SJCRH30 (cell line): Measurements from ENCODE around the gene CHPF. TPM values are rescaled to one million over a fixed set of nuclear protein-coding genes. Genes with fewer than 3 reads are reported as not detected.

Experiments
- DNase-seq, 2 experiments: peaks; one replicate each; pipeline ENCODE4 v3.0.0-alpha.2; 2015 to 2020
- H3K27ac ChIP-seq: fragments of 250-450 bp; sonication (Bioruptor Pico); 2 replicates; pipeline ENCODE4 v1.5.1; 2020; ENCODE audit warnings: mild to moderate bottlenecking, moderate library complexity
- H3K27me3 ChIP-seq: fragments of 250-450 bp; sonication (Bioruptor Pico); 2 replicates; pipeline ENCODE4 v1.5.1; 2020; ENCODE audit warnings: mild to moderate bottlenecking, moderate library complexity
- H3K36me3 ChIP-seq: fragments of 250-450 bp; sonication (Bioruptor Pico); 2 replicates; pipeline ENCODE4 v1.5.1; 2020; ENCODE audit warnings: mild to moderate bottlenecking, moderate library complexity
- H3K4me1 ChIP-seq: fragments of 250-450 bp; sonication (Bioruptor Pico); 2 replicates; pipeline ENCODE4 v1.5.1; 2020; ENCODE audit warnings: mild to moderate bottlenecking, moderate library complexity
- H3K4me3 ChIP-seq: fragments of 250-450 bp; sonication (Bioruptor Pico); 2 replicates; pipeline ENCODE4 v1.5.1; 2020; ENCODE audit warnings: mild to moderate bottlenecking, moderate library complexity
- H3K9me3 ChIP-seq: fragments of 250-450 bp; sonication (Bioruptor Pico); replicated peaks from 2 replicates; pipeline ENCODE4 v1.5.1; 2020; ENCODE audit warnings: mild to moderate bottlenecking, moderate library complexity
- total RNA-seq: library from RNA; depleted of rRNA; stranded (reverse); fragments of >200 nt; shearing (Covaris generic); gene quantifications from 2 replicates; pipeline ENCODE4 v1.2.3, GENCODE V29; 2014

CHPF gene
- total RNA-seq, 1 experiment from 2014 or later, result 41.8 TPM

DNA sequence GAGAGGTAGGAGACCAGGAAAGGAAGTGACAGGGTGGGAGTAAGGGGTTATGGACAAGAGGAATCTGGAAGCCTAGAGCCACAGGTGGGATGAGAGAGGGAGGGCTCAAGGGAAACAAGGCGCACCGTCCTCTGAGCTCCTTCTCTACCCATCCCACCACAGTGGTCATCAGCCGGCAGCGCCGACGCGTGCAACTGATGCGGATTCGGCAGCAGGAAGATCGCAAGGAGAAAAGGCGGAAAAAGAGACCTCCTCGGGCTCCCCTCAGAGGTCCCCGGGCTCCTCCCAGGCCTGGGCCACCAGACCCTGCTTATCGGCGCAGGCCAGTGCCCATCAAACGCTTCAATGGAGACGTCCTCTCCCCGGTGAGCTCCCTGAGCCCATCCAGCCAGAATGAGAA, 5.4 kb upstream of the CHPF start:
- no peaks in the 10 kb centered on the region for H3K27me3 ChIP-seq
- no peak for DNase-seq
- no peaks in the 10 kb centered on the region for H3K9me3 ChIP-seq
- no peak overlapping the region for H3K4me3 ChIP-seq
- no peaks in the 10 kb centered on the region for H3K36me3 ChIP-seq
- H3K27ac ChIP-seq, result no peak overlapping the region
- H3K4me1 ChIP-seq, result peaks cover 6% of the 10 kb centered on the region; the same call in 1 of the 2 replicates

- H3K4me1 ChIP-seq, result peaks cover 6% of the 10 kb centered on the region; the same call in 1 of the 2 replicates
- H3K27ac ChIP-seq, result no peak overlapping the region
- H3K4me3 ChIP-seq, result no peak overlapping the region
- no peak for DNase-seq
- H3K36me3 ChIP-seq, result no peaks in the 10 kb centered on the region
- no peaks in the 10 kb centered on the region for H3K27me3 ChIP-seq
- H3K9me3 ChIP-seq, result no peaks in the 10 kb centered on the region
Observed at GRCh38 chr2:219547621-219548020, 4.0 kb upstream of the CHPF start.

- Histone ChIP-seq H3K9me3 (no peaks in the 10 kb centered on the region), H3K27ac (no peak overlapping the region), H3K4me3 (no peak overlapping the region), H3K4me1 (no peaks in the 10 kb centered on the region), H3K36me3 (peaks cover 5% of the 10 kb centered on the region; the same call in 1 of the 2 replicates), H3K27me3 (no peaks in the 10 kb centered on the region)
- DNase-seq, result no peak
Observed at GRCh38 chr2:219545943-219546352, 2.3 kb upstream of the CHPF start.

- Histone ChIP-seq H3K27ac (no peak overlapping the region), H3K4me3 (no peak overlapping the region), H3K36me3 (peaks cover 6% of the 10 kb centered on the region; the same call in 1 of the 2 replicates), H3K27me3 (no peaks in the 10 kb centered on the region), H3K4me1 (no peaks in the 10 kb centered on the region), H3K9me3 (no peaks in the 10 kb centered on the region)
- DNase-seq, result no peak
Observed at GRCh38 chr2:219545295-219545942, 1.8 kb upstream of the CHPF start.

DNA sequence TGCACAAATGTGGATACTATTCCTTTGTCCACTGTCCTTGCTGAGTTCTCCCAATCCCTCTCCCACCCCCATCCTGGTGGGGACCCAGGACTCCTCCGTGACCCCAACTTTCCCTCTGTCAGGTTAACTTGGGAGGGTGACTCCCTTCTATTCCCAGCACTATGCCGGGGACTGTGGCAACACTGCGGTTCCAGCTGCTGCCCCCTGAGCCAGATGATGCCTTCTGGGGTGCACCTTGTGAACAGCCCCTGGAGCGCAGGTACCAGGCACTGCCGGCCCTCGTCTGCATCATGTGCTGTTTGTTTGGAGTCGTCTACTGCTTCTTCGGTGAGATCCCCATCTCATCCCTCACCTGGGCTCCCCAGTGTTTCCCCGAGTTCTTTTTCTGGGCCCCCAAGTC, 958 bp upstream of the CHPF start:
- no peaks in the 10 kb centered on the region for H3K4me1 ChIP-seq
- no peaks in the 10 kb centered on the region for H3K9me3 ChIP-seq
- DNase-seq, result no peak
- H3K27me3 ChIP-seq, result no peaks in the 10 kb centered on the region
- H3K4me3 ChIP-seq, result peak overlapping the region; percentile 73
- H3K27ac ChIP-seq, result no peak overlapping the region
- peaks cover 6% of the 10 kb centered on the region; the same call in 1 of the 2 replicates for H3K36me3 ChIP-seq

- peak; percentile 50 to 62 for DNase-seq
- Histone ChIP-seq H3K27ac (peak overlapping the region; percentile 60), H3K36me3 (peaks cover 6% of the 10 kb centered on the region; the same call in 1 of the 2 replicates), H3K4me3 (peak overlapping the region; percentile 73), H3K4me1 (peaks cover 3% of the 10 kb centered on the region; the same call in 1 of the 2 replicates), H3K9me3 (no peaks in the 10 kb centered on the region), H3K27me3 (no peaks in the 10 kb centered on the region)
Observed at GRCh38 chr2:219542931-219543595, 546 bp downstream of the CHPF start.

DNA sequence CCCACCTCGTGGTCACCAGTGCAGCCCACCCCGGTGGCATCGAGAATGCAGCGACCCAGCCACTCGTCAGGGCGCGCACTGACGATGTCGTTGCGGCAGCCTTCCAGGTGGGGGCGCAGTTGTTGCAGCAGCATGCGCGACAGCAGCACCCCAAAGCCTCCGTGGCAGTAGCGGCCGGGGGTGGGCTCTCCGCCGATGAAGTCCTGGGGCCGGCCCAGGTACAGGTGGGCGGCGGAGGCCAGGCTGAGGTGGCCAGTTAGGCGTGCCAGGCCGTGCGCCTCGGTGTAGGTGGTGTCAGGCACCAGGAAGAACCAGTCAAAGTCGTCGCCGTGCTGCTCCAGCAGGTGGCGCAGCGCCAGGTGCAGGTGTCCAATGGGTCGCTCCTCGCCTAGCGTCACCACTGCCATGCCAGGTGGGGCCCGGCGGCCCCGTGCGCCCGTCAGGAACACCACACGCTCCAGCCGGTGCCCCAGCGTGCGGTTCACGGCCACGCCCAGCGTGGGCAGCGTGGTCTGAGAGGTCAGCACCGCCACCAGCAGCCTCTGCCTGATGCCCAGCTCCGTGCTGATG, 1.9 kb downstream of the CHPF start:
- no peak overlapping the region for H3K27ac ChIP-seq

GRCh38 chr2:219540784-219541504, 2.7 kb downstream of the CHPF start:
- DNase-seq, result no peak
- Histone ChIP-seq H3K4me1 (peaks cover 13% of the 10 kb centered on the region), H3K4me3 (no peak overlapping the region), H3K27ac (no peak overlapping the region), H3K27me3 (no peaks in the 10 kb centered on the region), H3K36me3 (peaks cover 6% of the 10 kb centered on the region; the same call in 1 of the 2 replicates), H3K9me3 (no peaks in the 10 kb centered on the region)

More for the DNA sequence above, 1.9 kb downstream of the CHPF start:
- H3K27me3 ChIP-seq, result no peaks in the 10 kb centered on the region
- H3K36me3 ChIP-seq, result peaks cover 6% of the 10 kb centered on the region; the same call in 1 of the 2 replicates
- H3K4me3 ChIP-seq, result no peak overlapping the region
- H3K9me3 ChIP-seq, result no peaks in the 10 kb centered on the region
- peak; percentile 49 to 51 for DNase-seq
- H3K4me1 ChIP-seq, result peaks cover 13% of the 10 kb centered on the region

GRCh38 chr2:219539926-219540678, 3.5 kb downstream of the CHPF start:
- Histone ChIP-seq H3K4me3 (no peak overlapping the region), H3K4me1 (peaks cover 13% of the 10 kb centered on the region), H3K36me3 (peaks cover 6% of the 10 kb centered on the region; the same call in 1 of the 2 replicates), H3K27ac (no peak overlapping the region), H3K27me3 (no peaks in the 10 kb centered on the region), H3K9me3 (no peaks in the 10 kb centered on the region)
- DNase-seq, result no peak

- H3K27ac ChIP-seq, result no peak overlapping the region
- H3K4me1 ChIP-seq, result peaks cover 13% of the 10 kb centered on the region
- no peaks in the 10 kb centered on the region for H3K9me3 ChIP-seq
- H3K36me3 ChIP-seq, result peaks cover 6% of the 10 kb centered on the region; the same call in 1 of the 2 replicates
- H3K4me3 ChIP-seq, result no peak overlapping the region
- DNase-seq, result no peak
- no peaks in the 10 kb centered on the region for H3K27me3 ChIP-seq
Observed at GRCh38 chr2:219538956-219539788, 4.4 kb downstream of the CHPF start.

- Histone ChIP-seq H3K4me1 (peaks cover 13% of the 10 kb centered on the region), H3K27ac (no peak overlapping the region)
- DNase-seq, result no peak
Observed at GRCh38 chr2:219538504-219538951, 5.1 kb downstream of the CHPF start.

GRCh38 chr2:219537657-219538488, 5.7 kb downstream of the CHPF start:
- peaks cover 6% of the 10 kb centered on the region; the same call in 1 of the 2 replicates for H3K36me3 ChIP-seq
- peaks cover 13% of the 10 kb centered on the region for H3K4me1 ChIP-seq
- DNase-seq, result peak; percentile 68 to 80
- peak overlapping the region; percentile 39; the same call in 1 of the 2 replicates for H3K27ac ChIP-seq
- no peak overlapping the region for H3K4me3 ChIP-seq
- no peaks in the 10 kb centered on the region for H3K27me3 ChIP-seq
- no peaks in the 10 kb centered on the region for H3K9me3 ChIP-seq

More at GRCh38 chr2:219538504-219538951, 5.1 kb downstream of the CHPF start:
- no peak overlapping the region for H3K4me3 ChIP-seq
- H3K27me3 ChIP-seq, result no peaks in the 10 kb centered on the region
- no peaks in the 10 kb centered on the region for H3K9me3 ChIP-seq
- peaks cover 6% of the 10 kb centered on the region; the same call in 1 of the 2 replicates for H3K36me3 ChIP-seq
